PC-9 (cell line): ENCODE data around the gene MAEA. TPM values are rescaled to one million over a fixed set of nuclear protein-coding genes. Genes with fewer than 3 reads are reported as not detected.

ENCODE experiments used
- BruUV-seq: library from RNA; stranded (reverse); fragments of 400-500 nt; replicated peaks from 2 replicates; lab custom pipeline; 2021; lab: Mats Ljungman, UMichigan
- CTCF ChIA-PET: fragments of 300-600 bp; sonication (Branson Sonifier 250); formaldehyde crosslinking; loops from one replicate; lab custom pipeline; 2022; ENCODE audit warnings: antibody characterized with exemption; lab: Charles Lee
- POLR2A ChIA-PET: fragments of 300-600 bp; sonication (Branson Sonifier 250); formaldehyde crosslinking; loops from one replicate; lab custom pipeline; 2022; ENCODE audit warnings: antibody characterized with exemption; ENCODE audit not compliant: unreplicated experiment; lab: Charles Lee
- DNase-seq, 2 experiments: peaks; one replicate each; pipeline versions ENCODE4 v3.0.0 to v3.0.0-alpha.2; 2015 to 2022; ENCODE audit warnings: mixed read lengths in 1 of 2
- H2AFZ ChIP-seq: fragments of 200-600 bp; sonication (generic); 2 replicates; pipeline ENCODE4 v1.8.1; 2017; ENCODE audit warnings: antibody characterized with exemption
- H3F3A ChIP-seq: fragments of 200-600 bp; sonication (generic); 2 replicates; pipeline ENCODE4 v1.8.1; 2017; ENCODE audit warnings: antibody characterized with exemption, mild to moderate bottlenecking, low read depth; ENCODE audit not compliant: insufficient read depth
- H3K27ac ChIP-seq: fragments of 200-600 bp; sonication (generic); 2 replicates; pipeline ENCODE4 v1.6.1; 2016; ENCODE audit warnings: mixed run types
- H3K27me3 ChIP-seq: fragments of 200-600 bp; sonication (generic); 2 replicates; pipeline ENCODE4 v1.6.1; 2016; ENCODE audit warnings: low read depth, mixed run types; ENCODE audit not compliant: insufficient read depth
- H3K36me3 ChIP-seq: fragments of 200-600 bp; sonication (generic); 2 replicates; pipeline ENCODE4 v1.6.1; 2016; ENCODE audit warnings: low read depth, mixed run types
- H3K4me1 ChIP-seq: fragments of 200-600 bp; sonication (generic); replicated peaks from 2 replicates; pipeline ENCODE4 v1.6.1; 2016; ENCODE audit warnings: mixed run types; ENCODE audit not compliant: insufficient read depth
- H3K4me2 ChIP-seq: fragments of 200-600 bp; sonication (generic); 2 replicates; pipeline ENCODE4 v1.6.1; 2017; ENCODE audit warnings: mixed run types
- H3K4me3 ChIP-seq: fragments of 200-600 bp; sonication (generic); 2 replicates; pipeline ENCODE4 v1.6.1; 2016; ENCODE audit warnings: mixed run types
- H3K79me2 ChIP-seq: fragments of 200-600 bp; sonication (generic); 2 replicates; pipeline ENCODE4 v1.6.1; 2017; ENCODE audit warnings: low read depth, mixed run types
- H3K9me2 ChIP-seq: fragments of 200-600 bp; sonication (generic); 2 replicates; pipeline ENCODE4 v1.8.1; 2017; ENCODE audit warnings: mild to moderate bottlenecking; ENCODE audit not compliant: insufficient read depth
- H3K9me3 ChIP-seq: fragments of 200-600 bp; sonication (generic); 2 replicates; pipeline ENCODE4 v1.8.1; 2016; ENCODE audit warnings: low read depth; ENCODE audit not compliant: insufficient read depth
- H4K20me1 ChIP-seq: fragments of 200-600 bp; sonication (generic); 2 replicates; pipeline ENCODE4 v1.8.1; 2017; ENCODE audit not compliant: insufficient read depth
- EZH2 ChIP-seq: fragments of 200-600 bp; sonication (generic); IDR thresholded peaks from 2 replicates; pipeline ENCODE4 v1.8.0; 2017; ENCODE audit warnings: antibody characterized with exemption, low read depth
- intact Hi-C: fragments of 100-400 bp; cut with micrococcal nuclease; formaldehyde crosslinking; loops from one replicate; pipeline ENCODE4 v1.10.0; 2022; ENCODE audit not compliant: unreplicated experiment
- total RNA-seq: library from RNA; stranded (reverse); gene quantifications from 2 replicates; pipeline ENCODE4 v1.2.3, GENCODE V29; 2021
- TF ChIP-seq, protein P1 (sequence below): fragments of 200-600 bp; sonication (generic); conservative IDR thresholded peaks from 2 replicates; pipeline ENCODE4 v1.6.1; 2017; ENCODE audit warnings: mixed run types, antibody characterized with exemption, mild to moderate bottlenecking, moderate library complexity

MAEA gene
- total RNA-seq, 1 experiment from 2014 or later, result 79.4 TPM

DNA sequence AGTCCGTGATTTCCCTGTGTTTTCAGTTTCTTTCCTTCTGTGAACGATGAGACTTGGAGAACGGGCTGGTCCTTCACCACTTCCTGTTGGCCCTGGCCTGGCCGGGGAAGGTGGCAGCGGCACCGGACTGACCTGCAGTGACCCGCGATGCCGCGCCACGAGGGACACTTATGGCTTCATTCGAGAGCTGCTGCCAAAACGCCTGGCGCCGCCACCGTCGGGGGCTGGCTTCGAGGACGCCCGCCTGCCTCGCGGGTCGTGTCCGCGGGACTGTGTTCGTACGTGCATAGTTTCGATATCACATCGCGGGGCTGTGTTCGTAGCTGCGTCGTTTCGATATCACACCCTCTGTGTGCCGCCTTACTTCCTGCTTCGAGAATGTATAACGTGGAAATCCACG lies 49.8 kb downstream of the MAEA start:
- Histone ChIP-seq H3K27me3 (no peaks in the 10 kb centered on the region), H3K4me2 (no peak overlapping the region), H3K79me2 (no peaks in the 10 kb centered on the region), H3K9me3 (no peaks in the 10 kb centered on the region; the same call in 1 of the 2 replicates), H3K4me1 (peaks cover 20% of the 10 kb centered on the region), H3K4me3 (no peak overlapping the region), H3K9me2 (no peaks in the 10 kb centered on the region), H3K36me3 (peaks cover 26% of the 10 kb centered on the region), H4K20me1 (no peaks in the 10 kb centered on the region; the same call in 1 of the 2 replicates), H2AFZ (no peak overlapping the region), H3K27ac (no peak overlapping the region), H3F3A (peaks cover 54% of the 10 kb centered on the region)
- no peak for DNase-seq
- BruUV-seq, result TSS peak; percentile 17
- intact Hi-C loops, result loop anchor here (10.0 kb wide), 1 partner anchor 295 kb away; no protein-coding TSS in a partner anchor
- TF ChIP-seq, protein P1, sequence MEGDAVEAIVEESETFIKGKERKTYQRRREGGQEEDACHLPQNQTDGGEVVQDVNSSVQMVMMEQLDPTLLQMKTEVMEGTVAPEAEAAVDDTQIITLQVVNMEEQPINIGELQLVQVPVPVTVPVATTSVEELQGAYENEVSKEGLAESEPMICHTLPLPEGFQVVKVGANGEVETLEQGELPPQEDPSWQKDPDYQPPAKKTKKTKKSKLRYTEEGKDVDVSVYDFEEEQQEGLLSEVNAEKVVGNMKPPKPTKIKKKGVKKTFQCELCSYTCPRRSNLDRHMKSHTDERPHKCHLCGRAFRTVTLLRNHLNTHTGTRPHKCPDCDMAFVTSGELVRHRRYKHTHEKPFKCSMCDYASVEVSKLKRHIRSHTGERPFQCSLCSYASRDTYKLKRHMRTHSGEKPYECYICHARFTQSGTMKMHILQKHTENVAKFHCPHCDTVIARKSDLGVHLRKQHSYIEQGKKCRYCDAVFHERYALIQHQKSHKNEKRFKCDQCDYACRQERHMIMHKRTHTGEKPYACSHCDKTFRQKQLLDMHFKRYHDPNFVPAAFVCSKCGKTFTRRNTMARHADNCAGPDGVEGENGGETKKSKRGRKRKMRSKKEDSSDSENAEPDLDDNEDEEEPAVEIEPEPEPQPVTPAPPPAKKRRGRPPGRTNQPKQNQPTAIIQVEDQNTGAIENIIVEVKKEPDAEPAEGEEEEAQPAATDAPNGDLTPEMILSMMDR, result no peak
- no peak for TF ChIP-seq EZH2
- POLR2A ChIA-PET, result no interaction called here
- CTCF ChIA-PET, result no interaction called here

DNA sequence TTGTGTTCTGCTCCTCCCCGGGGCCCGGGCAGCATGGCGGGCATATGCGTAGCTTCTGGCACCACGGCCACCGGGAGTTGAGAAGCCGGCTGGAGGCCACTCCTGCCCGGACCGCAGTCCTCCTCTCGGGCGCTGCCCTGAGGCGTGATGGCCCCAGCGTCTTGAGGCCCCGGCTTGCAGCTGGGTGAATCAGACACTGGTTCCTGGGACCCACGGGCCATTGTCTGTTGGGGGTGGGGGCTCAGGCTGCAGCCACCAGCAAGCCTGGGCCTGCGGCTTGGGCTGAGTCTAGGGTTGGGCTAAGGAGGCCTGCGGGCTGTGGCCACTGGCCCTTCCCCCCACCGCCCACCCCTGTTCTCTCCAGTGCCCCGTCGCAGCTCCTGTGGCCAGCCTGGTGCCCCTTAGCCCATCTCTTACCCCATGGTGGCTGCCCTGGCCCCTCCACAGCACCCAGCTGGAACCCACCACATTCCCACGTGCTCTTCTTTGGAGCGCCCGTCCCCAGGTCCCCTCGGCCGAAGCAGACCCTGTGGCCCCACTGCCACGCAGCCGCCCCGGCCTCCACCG lies 50.6 kb downstream of the MAEA start:
- Histone ChIP-seq H4K20me1 (no peaks in the 10 kb centered on the region; the same call in 1 of the 2 replicates), H3K27ac (no peak overlapping the region), H3K79me2 (no peaks in the 10 kb centered on the region), H3F3A (peaks cover 54% of the 10 kb centered on the region), H3K4me2 (no peak overlapping the region), H3K4me3 (no peak overlapping the region), H3K4me1 (peaks cover 28% of the 10 kb centered on the region), H3K36me3 (peaks cover 26% of the 10 kb centered on the region), H2AFZ (no peak overlapping the region), H3K9me3 (no peaks in the 10 kb centered on the region; the same call in 1 of the 2 replicates), H3K27me3 (no peaks in the 10 kb centered on the region), H3K9me2 (no peaks in the 10 kb centered on the region)
- intact Hi-C loops, result loop anchor here (10.0 kb wide), 1 partner anchor 385 kb away; the partner anchor contains the start of genes TACC3 and TMEM129
- no peak for TF ChIP-seq EZH2
- TF ChIP-seq, protein P1, result no peak
- no TSS peak for BruUV-seq
- POLR2A ChIA-PET, result no interaction called here
- no peak for DNase-seq
- CTCF ChIA-PET, result no interaction called here

DNA sequence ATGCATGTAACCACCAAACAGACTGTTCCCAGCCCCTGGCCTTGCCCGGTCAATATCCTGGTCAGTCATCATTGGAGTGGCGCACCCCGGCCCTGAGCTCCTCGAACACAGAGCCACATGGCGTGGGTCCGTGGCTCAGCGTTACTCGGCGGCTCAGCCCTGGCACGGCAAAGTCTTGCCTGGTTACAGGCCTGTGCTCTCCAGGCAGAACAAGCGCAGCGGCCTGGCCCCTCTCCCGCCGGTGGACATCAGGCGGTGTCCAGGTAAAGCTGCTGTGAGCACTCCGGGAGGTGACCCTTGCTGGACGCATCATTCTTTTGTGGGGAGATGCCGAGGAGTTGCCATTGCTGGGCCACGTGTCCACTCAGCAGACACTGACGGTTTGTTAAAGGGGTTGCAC lies 51.2 kb downstream of the MAEA start:
- intact Hi-C loops, result loop anchor here (10.0 kb wide), 1 partner anchor 384 kb away; the partner anchor contains the start of genes TACC3 and TMEM129
- no peak overlapping the region for H3K27ac ChIP-seq
- no peak overlapping the region for H3K4me2 ChIP-seq
- H3K4me1 ChIP-seq, result peaks cover 34% of the 10 kb centered on the region
- no peaks in the 10 kb centered on the region; the same call in 1 of the 2 replicates for H3K9me3 ChIP-seq
- BruUV-seq, result no TSS peak
- no peak for DNase-seq
- ChIA-PET CTCF (no interaction called here), POLR2A (no interaction called here)
- H4K20me1 ChIP-seq, result no peaks in the 10 kb centered on the region; the same call in 1 of the 2 replicates
- H2AFZ ChIP-seq, result no peak overlapping the region
- peaks cover 58% of the 10 kb centered on the region for H3F3A ChIP-seq
- TF ChIP-seq, protein P1, result no peak
- TF ChIP-seq EZH2, result no peak
- no peaks in the 10 kb centered on the region for H3K27me3 ChIP-seq
- H3K79me2 ChIP-seq, result no peaks in the 10 kb centered on the region
- H3K9me2 ChIP-seq, result no peaks in the 10 kb centered on the region
- no peak overlapping the region for H3K4me3 ChIP-seq
- H3K36me3 ChIP-seq, result peaks cover 26% of the 10 kb centered on the region
